ENCODE measurements around the gene WDR82. TPM values are rescaled to one million over a fixed set of nuclear protein-coding genes. Genes with fewer than 3 reads are reported as not detected.

Gene WDR82
- total and polyA plus RNA-seq, 10 of the 15 experiments (the other 5 are each of a cell fraction or from before 2014, with no cell fraction given): 10.1 to 82.4 (median 48.7) TPM

DNA sequence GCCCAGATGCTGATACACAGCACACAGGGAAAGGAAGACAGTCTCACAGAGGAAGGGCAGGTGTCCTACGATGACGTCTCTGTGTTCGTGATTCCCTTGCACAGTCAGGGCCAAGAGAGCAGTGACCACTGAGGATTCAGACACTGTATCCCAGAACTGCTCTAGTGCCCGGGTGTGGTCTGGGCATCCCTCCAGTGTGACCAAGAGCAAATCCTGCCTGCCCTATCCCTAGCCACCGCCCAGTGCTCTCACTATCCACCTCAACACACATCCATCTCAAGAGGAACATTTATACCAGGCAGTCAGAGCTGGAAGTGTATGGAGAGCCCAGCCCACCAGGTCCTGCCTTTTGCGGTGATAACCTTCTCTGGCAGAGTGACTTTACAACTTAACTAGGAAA lies 28.8 kb downstream of the WDR82 start:
- Histone ChIP-seq H3K79me2 (ENCODE audit: control insufficient read depth, insufficient read depth, low read length) (peaks cover 4% of the 10 kb centered on the region), H2AFZ (ENCODE audit: control insufficient read depth, low read depth, low read length) (no peak overlapping the region), H3K9ac (ENCODE audit: control insufficient read depth, insufficient read depth, low read length) (no peak overlapping the region), H3K9me3 (replicated peaks; ENCODE audit: control insufficient read depth, insufficient read depth, low read length) (no peaks in the 10 kb centered on the region), H3K36me3 (ENCODE audit: control insufficient read depth in 2 of 2, insufficient read depth in 2 of 2, low read length in 1 of 2) (peaks cover 19 to 25% of the 10 kb centered on the region in 2 experiments), H3K27me3 (replicated peaks in 1 of 2; ENCODE audit: control insufficient read depth in 2 of 2, insufficient read depth in 2 of 2, low read length in 1 of 2) (no peaks in the 10 kb centered on the region), H3K4me1 (ENCODE audit: control insufficient read depth, insufficient read depth, low read length) (peaks cover 41% of the 10 kb centered on the region), H4K20me1 (ENCODE audit: control insufficient read depth, insufficient read depth) (no peaks in the 10 kb centered on the region), H3K27ac (ENCODE audit: control insufficient read depth, insufficient read depth) (no peak overlapping the region), H3K4me3 (no peak overlapping the region), H3K4me2 (ENCODE audit: control insufficient read depth, insufficient read depth) (no peak overlapping the region)
- POLR2A ChIA-PET: interaction anchor here (1.3 to 7.8 kb wide), 3 partner anchors 10 to 31 kb away, joined by 3 to 60 read pairs (median 3); partner anchors contain the start of gene WDR82
- no peak for FAIRE-seq
- SMC1A ChIA-PET (ENCODE audit: uncharacterized antibody, unreplicated experiment): interaction anchor here (1.4 kb wide), 1 partner anchor 9 kb away, joined by 3 read pairs; no protein-coding TSS in a partner anchor
- intact Hi-C loops (cut with micrococcal nuclease; ENCODE audit: unreplicated experiment): no loop called here
- in situ Hi-C loops (cut with MboI): no loop called here
- 90% methylated on average over 6 of the region's 6 CpGs for WGBS (ENCODE audit: insufficient coverage, insufficient replicate concordance, low lambda C conversion rate, missing lambda C conversion rate)
- CTCF ChIA-PET: interaction anchor here (1.2 to 1.5 kb wide), 4 partner anchors 9 to 29 kb away, joined by 3 to 4 read pairs (median 4); no protein-coding TSS in a partner anchor
- no peak for ATAC-seq
- BruUV-seq (replicated peaks): no TSS peak
- no peak for TF ChIP-seq POLR2AphosphoS2 (IDR thresholded peaks at IDR 0.05; ENCODE audit: low read depth, low read length)
- TF ChIP-seq, protein P1, sequence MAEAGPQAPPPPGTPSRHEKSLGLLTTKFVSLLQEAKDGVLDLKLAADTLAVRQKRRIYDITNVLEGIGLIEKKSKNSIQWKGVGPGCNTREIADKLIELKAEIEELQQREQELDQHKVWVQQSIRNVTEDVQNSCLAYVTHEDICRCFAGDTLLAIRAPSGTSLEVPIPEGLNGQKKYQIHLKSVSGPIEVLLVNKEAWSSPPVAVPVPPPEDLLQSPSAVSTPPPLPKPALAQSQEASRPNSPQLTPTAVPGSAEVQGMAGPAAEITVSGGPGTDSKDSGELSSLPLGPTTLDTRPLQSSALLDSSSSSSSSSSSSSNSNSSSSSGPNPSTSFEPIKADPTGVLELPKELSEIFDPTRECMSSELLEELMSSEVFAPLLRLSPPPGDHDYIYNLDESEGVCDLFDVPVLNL (IDR thresholded peaks at IDR 0.05; ENCODE audit: low read depth, low read length): no peak
- TF ChIP-seq ZNF274 (IDR thresholded peaks at IDR 0.05; ENCODE audit: insufficient read depth, insufficient read length): no peak
- no peak for TF ChIP-seq RAD21 (IDR thresholded peaks at IDR 0.05; ENCODE audit: insufficient read depth, low read depth, low read length)
- no peak for TF ChIP-seq MTA3 (IDR thresholded peaks at IDR 0.05; ENCODE audit: borderline replicate concordance, low read length)
- TF ChIP-seq NR2F1 (conservative IDR thresholded peaks at IDR 0.05): no peak
- DNase-seq (ENCODE audit: low read depth, low spot score): no peak
- RAD21 ChIA-PET (ENCODE audit: unreplicated experiment): interaction anchor here (1.2 kb wide), 1 partner anchor 9 kb away, joined by 3 read pairs; no protein-coding TSS in a partner anchor
